ENCODE measurements around the gene ZNRF2.

The ZNRF2 gene

DNA sequence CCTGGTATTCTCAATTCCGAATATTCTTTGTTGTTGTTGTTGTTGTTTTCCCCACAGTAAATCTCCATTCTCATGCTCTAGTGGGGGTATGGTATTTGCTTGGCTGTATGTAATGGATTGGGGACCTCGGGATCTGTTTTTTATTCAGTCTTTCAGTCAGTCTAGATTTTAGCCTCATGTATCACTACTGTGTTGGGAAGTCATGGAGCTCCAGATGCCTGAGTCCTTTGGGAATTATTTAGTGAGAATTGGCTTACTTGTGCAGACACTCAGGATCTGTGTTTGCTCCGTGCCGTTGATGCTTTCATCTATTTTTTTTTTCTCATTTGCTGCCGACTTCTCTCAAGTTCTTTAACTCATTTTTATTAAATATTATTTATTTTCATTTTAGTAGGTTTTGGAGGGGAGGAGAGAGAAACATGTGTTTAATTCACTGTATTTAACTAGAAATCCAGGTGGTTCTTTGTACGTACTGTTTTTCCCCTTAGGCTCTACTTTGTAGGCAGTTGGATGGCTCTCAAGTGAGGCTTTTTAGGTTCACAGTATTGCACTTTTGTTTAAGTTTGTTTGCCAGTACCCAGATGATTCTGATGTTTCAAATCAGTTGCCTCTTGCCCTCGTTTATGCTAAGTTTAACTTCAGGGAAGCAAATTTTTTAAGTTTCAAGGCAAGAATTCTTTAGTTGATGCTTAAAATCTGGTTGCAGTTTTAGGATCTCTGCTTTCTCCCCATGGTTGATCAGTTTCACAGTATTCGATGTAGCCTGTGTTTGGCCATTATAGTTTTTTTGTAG, 36.9 kb downstream of the ZNRF2 start:
- no peak for DNase-seq (ENCODE audit: low read depth in 2 of 2)

- no peak for DNase-seq (ENCODE audit: low read depth in 2 of 2)
These were observed 37.4 kb downstream of the ZNRF2 start for GRCh38 chr7:30321882-30322192.

DNA sequence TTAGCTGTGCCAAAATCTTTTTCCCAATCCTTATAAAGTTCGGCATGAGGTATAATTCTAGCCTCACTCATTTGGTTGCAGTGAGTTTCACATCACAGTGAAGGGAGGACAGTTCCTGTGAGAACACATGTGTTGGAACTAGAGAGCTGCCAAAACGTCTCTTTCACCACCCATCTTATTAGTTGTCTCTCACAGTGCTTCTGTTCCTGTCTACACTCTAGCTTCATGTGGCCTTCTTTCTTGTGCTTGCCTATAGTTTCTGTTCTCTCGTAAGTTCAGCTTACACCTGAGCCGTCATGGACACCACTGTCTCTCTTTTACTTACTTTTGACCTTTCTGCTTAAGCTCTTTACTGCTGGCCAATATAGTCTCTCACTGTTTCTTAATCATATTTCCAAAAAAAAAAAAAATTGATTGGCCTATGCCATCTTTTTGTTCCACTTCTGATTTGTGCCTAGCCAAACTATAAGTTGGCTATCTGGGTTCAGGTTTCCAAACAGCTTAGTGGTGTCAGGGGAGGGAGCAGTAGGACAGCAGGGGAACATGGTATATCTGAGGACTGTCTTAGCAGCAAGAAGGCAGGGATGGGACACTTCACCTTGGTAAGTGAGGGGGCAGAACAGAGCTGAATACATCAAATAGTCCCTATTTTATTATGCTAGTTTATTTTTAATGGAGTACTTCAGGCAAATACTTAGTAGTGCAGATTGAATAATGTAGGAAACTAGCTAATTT, 38.0 kb downstream of the ZNRF2 start:
- DNase-seq (ENCODE audit: low read depth in 2 of 2), result no peak

DNA sequence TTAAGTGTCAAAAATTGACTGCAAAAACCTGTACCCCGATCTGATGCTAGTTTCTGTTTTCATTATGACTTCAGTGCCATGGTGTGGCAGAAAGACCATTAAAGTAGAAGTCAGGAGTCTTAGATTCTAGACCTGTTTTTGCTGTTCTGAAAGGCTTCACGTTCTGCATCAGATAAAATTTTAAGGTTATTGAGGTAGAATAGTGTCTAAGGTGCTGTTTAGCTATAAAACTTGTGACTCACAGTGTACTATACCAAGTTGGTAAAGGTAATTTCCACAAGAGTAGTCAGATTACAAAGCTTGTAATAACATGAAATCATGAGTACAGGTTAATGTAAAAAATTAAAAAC, 38.6 kb downstream of the ZNRF2 start:
- DNase-seq (ENCODE audit: low read depth in 2 of 2), result no peak

- no peak for DNase-seq (ENCODE audit: low read depth in 2 of 2)
These were observed 43.4 kb downstream of the ZNRF2 start for GRCh38 chr7:30327813-30328212.

- DNase-seq (ENCODE audit: low read depth in 2 of 2), result no peak
These were observed 44.0 kb downstream of the ZNRF2 start for GRCh38 chr7:30328381-30328780.

- DNase-seq (ENCODE audit: low read depth in 2 of 2), result no peak
These were observed 45.3 kb downstream of the ZNRF2 start for GRCh38 chr7:30329716-30330115.

- DNase-seq (ENCODE audit: low read depth in 2 of 2), result no peak
These were observed 46.0 kb downstream of the ZNRF2 start for GRCh38 chr7:30330134-30331111.

GRCh38 chr7:30331338-30331737, 46.9 kb downstream of the ZNRF2 start:
- DNase-seq (ENCODE audit: low read depth in 2 of 2), result no peak

DNA sequence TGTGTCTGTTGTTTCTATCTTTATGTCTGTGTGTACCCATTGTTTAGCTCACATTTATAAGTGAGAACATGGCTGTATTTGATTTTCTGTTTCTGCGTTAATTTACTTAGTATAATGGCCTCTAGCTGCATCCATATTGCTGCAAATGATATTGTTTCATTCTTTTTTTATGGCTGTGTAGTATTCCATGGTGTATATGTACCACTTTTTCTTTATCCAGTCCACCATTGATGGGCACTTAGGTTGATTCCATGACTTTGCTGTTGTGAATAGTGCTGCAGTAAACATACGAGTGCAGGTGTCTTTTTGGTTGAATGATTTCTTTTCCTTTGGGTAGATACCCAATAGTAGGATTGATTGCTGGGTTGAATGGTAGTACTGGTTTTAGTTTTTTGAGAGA, 48.2 kb downstream of the ZNRF2 start:
- DNase-seq (ENCODE audit: low read depth in 2 of 2), result no peak

DNA sequence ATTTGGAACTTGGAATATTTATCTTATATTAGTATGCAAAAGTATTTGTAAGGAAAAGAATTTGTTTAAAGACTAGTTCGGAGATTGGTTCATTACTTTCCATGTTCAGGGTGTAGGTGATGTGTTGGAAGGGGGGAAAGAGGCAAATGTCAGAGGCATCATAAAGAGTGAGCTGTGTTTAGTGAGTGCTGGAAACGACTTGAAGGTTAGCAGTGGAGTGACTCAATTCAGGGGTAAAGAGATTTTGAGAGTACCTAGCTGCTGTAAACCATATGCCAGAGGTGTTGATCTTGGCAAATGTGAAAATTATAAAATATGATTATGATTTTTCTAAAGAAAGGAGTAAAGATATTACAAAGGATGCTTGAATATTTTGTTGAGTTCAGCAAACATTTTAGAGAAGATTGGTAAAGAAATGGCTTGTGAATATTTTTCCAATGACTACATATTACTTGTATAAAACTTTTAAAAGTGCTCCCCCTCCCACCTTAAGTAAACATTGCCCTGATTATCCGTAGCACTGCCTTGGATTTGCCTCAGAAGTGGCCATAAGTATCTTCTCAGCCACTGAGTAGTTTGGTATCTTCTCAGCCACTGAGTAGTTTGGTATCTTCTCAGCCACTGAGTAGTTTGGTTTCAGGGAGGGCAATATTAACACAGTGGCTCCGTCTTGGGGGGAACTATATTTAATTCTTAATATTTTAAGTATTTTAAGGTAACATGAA, 51.5 kb downstream of the ZNRF2 start:
- DNase-seq (ENCODE audit: low read depth in 2 of 2), result no peak

- DNase-seq (ENCODE audit: low read depth in 2 of 2), result no peak
These were observed 60.1 kb downstream of the ZNRF2 start for GRCh38 chr7:30344513-30344912.

DNA sequence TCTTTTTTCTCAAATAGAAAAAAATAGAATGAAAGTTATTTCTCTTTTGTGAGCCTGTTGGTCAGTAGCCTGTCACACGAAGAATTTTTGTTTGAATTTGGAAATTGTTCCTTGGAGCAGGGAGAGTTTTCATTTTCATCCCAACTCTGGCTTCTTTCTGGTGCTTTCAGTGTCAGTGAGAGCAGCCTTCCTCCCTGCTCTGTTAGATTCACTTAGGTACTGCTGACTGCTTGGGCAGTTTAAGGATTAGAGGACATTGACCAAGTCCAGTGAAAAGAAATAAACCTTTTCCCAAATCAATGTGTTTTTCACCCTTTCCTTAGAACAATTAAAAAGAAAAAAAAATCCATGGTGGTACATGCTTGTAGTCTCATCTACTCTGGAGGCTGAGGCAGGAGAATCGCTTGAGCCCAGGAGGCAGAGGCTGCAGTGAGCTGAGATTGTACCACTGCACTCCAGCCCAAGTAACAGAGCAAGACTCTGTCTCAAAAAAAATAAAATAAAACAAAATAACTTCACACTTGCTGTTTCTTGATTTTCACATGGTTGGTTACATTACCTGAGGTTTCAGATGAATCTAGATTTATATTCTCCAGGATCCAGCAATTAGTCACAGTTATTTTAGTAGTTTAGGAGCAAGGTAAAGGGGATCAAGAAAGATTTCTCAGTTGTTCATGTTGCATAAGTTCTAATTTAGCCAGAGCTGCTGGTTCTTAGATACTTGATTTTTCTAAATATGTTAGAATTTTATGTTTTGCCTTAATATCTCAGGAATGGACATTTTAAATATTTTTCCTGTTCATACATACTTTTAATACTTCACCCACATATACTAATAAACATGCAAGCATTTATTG, 63.1 kb downstream of the ZNRF2 start:
- DNase-seq (ENCODE audit: low read depth in 2 of 2), result no peak

DNA sequence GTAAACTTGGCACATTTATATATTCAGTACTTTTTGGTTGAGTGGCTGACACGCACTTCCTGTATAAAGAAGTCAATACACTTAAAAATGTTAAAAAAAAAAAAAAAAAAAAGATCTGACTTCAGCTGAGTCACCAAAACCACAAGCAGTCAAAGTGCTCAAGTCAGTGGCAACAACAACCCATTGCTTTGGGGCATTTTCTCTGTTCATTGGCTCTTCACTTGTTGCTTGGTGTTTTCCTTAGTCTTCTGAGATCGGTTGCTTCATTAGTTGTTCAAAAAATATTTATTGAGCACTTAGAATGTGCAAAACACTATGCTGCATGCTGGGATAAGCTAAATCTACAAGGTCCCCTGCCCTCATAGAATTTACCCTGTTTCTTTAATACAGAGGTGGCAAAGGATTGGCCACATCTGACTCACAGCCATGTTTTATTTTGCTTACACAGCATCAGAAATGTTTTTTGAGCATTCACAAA, 63.7 kb downstream of the ZNRF2 start:
- peak; percentile 42 to 51 for DNase-seq (ENCODE audit: low read depth in 2 of 2)

- no peak for DNase-seq (ENCODE audit: low read depth in 2 of 2)
These were observed 64.8 kb downstream of the ZNRF2 start for GRCh38 chr7:30349170-30349569.

GRCh38 chr7:30349816-30350215, 65.4 kb downstream of the ZNRF2 start:
- no peak for DNase-seq (ENCODE audit: low read depth in 2 of 2)

- no peak for DNase-seq (ENCODE audit: low read depth in 2 of 2)
These were observed 66.9 kb downstream of the ZNRF2 start for GRCh38 chr7:30351286-30351685.

DNA sequence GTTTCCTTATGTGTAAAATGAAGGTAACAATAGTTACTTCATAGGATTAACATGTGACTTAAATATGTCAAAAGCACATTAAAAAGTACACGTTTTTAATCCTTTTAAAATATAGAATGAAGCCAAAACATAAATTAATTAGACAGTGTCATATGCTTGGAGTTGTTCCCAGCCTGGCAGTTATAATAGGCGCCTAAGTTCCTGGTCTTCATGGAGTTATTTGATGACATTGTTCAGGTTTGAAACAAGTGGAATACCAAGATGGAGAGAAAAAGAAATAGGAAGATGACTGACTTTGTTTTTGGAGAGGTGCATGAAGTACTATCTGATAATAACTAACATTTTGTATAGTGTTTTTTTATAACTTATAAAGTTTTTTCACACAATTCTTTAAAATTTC, 67.3 kb downstream of the ZNRF2 start:
- no peak for DNase-seq (ENCODE audit: low read depth in 2 of 2)

- DNase-seq (ENCODE audit: low read depth in 2 of 2), result no peak
These were observed 67.8 kb downstream of the ZNRF2 start for GRCh38 chr7:30352169-30352568.

GRCh38 chr7:30353532-30353931, 69.1 kb downstream of the ZNRF2 start:
- DNase-seq (ENCODE audit: low read depth in 2 of 2), result no peak

Measured in fibroblast of skin of left biceps (primary cell).